Prostate gland (tissue), 2 donors: ENCODE results near the gene RGS7. TPM values are rescaled to one million over a fixed set of nuclear protein-coding genes. Genes with fewer than 3 reads are reported as not detected.

ENCODE experiments used
- DNase-seq: peaks from one replicate; pipeline ENCODE4 v3.0.0-alpha.2; 2019; ENCODE audit warnings: low spot score
- H3K27ac ChIP-seq, 2 donors: fragments of 200-600 bp; sonication (generic); 2 replicates each; pipeline ENCODE4 v1.5.1; 2017 to 2019
- H3K27me3 ChIP-seq: fragments of 200-600 bp; sonication (generic); replicated peaks from 2 replicates; pipeline ENCODE4 v1.5.1; 2019; ENCODE audit not compliant: insufficient read depth
- H3K36me3 ChIP-seq, 2 donors: fragments of 200-600 bp; sonication (generic); 1 replicate in 1 of 2; 2 replicates in 1 of 2; pipeline versions ENCODE4 v1.5.1 to v1.8.1; 2017 to 2019
- H3K4me1 ChIP-seq: fragments of 200-600 bp; sonication (generic); replicated peaks from 2 replicates; pipeline ENCODE4 v1.5.1; 2019
- H3K4me3 ChIP-seq, 2 donors: fragments of 200-600 bp; sonication (generic); 2 replicates each; pipeline ENCODE4 v1.5.1; 2017 to 2019
- H3K9me3 ChIP-seq: fragments of 200-600 bp; sonication (generic); 2 replicates; pipeline ENCODE4 v1.5.1; 2017
- POLR2A ChIP-seq: fragments of 450-650 bp; IDR thresholded peaks from one replicate; pipeline ENCODE4 v1.6.1; 2016; ENCODE audit warnings: antibody characterized with exemption, mild to moderate bottlenecking
- POLR2AphosphoS5 ChIP-seq: sonication (generic); formaldehyde crosslinking; IDR thresholded peaks from one replicate; pipeline ENCODE4 v1.6.1; 2017; ENCODE audit warnings: antibody characterized with exemption
- WGBS: methylation state at CpG from one replicate; pipeline ENCODE4 v1.1.5; 2018; 5-methylcytosine and 5-hydroxymethylcytosine counted together
- intact Hi-C: fragments of 100-400 bp; cut with DNase I; formaldehyde crosslinking; loops from one replicate; pipeline ENCODE4 v1.14.2; 2022
- total RNA-seq, 2 donors: library from RNA; depleted of rRNA; stranded (reverse); fragments of >200 nt; gene quantifications; one replicate each; pipeline ENCODE4 v1.1.0, GENCODE V29; 2016
- TF ChIP-seq, protein P1 (sequence below), 4 experiments: fragments of 200-600 bp in 2 of 4; fragments of 450-650 bp in 2 of 4; sonication (generic) in 2 of 4; IDR thresholded peaks; 1 replicate in 3 of 4; 2 replicates in 1 of 4; pipeline ENCODE4 v1.5.1; 2016 to 2019; ENCODE audit warnings: antibody characterized with exemption in 4 of 4, mild to moderate bottlenecking in 2 of 4, moderate library complexity in 2 of 4

Gene RGS7
- total RNA-seq, 2 donors from 2014 or later, result 0.32 to 1.3 TPM

DNA sequence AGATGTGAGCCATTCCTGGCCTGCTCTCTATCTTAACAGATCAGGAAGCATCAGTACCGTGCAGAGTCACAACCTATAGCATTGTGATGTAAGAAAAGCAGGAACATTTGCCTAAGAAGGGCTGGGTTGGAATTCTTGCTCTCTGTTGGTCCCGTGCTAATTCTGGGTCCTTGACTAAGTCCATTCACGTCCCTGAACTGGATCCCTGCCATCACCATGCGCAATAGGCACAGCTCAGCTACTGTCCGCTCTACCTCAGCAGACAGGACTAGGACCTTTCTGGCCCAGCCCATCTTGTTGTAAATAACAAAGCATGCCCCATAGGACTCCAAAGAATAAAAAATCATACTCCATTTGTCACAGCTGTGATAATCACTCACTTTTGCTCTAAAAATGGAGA, 175.0 kb downstream of the RGS7 start:
- 90% methylated on average over 5 of the region's 5 CpGs for WGBS

DNA sequence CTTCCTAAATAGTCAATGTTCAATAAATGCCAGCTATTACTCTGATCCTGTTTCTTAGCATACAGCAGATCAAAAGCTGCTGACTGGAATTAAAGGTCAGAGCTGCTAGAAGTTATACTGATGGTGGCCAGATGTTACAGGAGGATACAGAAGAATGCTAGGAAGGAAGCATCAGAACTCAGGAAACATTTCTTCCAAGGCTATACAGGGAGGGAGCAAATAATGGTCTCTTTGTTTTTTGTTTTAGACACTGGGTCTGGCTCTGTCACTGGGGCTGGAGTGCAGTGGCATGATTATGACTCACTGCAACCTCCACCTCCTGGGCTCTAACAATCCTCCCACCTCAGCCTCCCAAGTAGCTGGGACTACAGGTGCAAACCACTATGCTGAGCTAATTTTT, 175.5 kb downstream of the RGS7 start:
- Histone ChIP-seq H3K4me1 (no peaks in the 10 kb centered on the region), H3K27me3 (no peaks in the 10 kb centered on the region), H3K4me3 (no peak overlapping the region), H3K27ac (no peak overlapping the region), H3K9me3 (no peaks in the 10 kb centered on the region), H3K36me3 (no peaks in the 10 kb centered on the region)
- no peak for DNase-seq
- TF ChIP-seq, protein P1, sequence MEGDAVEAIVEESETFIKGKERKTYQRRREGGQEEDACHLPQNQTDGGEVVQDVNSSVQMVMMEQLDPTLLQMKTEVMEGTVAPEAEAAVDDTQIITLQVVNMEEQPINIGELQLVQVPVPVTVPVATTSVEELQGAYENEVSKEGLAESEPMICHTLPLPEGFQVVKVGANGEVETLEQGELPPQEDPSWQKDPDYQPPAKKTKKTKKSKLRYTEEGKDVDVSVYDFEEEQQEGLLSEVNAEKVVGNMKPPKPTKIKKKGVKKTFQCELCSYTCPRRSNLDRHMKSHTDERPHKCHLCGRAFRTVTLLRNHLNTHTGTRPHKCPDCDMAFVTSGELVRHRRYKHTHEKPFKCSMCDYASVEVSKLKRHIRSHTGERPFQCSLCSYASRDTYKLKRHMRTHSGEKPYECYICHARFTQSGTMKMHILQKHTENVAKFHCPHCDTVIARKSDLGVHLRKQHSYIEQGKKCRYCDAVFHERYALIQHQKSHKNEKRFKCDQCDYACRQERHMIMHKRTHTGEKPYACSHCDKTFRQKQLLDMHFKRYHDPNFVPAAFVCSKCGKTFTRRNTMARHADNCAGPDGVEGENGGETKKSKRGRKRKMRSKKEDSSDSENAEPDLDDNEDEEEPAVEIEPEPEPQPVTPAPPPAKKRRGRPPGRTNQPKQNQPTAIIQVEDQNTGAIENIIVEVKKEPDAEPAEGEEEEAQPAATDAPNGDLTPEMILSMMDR (IDR thresholded peaks at IDR 0.05), result no peak
- TF ChIP-seq POLR2A (no peak), POLR2AphosphoS5 (no peak)
- intact Hi-C loops, result no loop called here

More for the DNA sequence above, 175.0 kb downstream of the RGS7 start:
- H3K36me3 ChIP-seq, result no peaks in the 10 kb centered on the region
- no peaks in the 10 kb centered on the region for H3K27me3 ChIP-seq
- TF ChIP-seq, protein P1 (IDR thresholded peaks at IDR 0.05), result no peak
- no peak for TF ChIP-seq POLR2A
- TF ChIP-seq POLR2AphosphoS5, result no peak
- DNase-seq, result no peak
- no peak overlapping the region for H3K27ac ChIP-seq
- no peak overlapping the region for H3K4me3 ChIP-seq
- intact Hi-C loops, result no loop called here
- H3K9me3 ChIP-seq, result no peaks in the 10 kb centered on the region
- H3K4me1 ChIP-seq, result no peaks in the 10 kb centered on the region

DNA sequence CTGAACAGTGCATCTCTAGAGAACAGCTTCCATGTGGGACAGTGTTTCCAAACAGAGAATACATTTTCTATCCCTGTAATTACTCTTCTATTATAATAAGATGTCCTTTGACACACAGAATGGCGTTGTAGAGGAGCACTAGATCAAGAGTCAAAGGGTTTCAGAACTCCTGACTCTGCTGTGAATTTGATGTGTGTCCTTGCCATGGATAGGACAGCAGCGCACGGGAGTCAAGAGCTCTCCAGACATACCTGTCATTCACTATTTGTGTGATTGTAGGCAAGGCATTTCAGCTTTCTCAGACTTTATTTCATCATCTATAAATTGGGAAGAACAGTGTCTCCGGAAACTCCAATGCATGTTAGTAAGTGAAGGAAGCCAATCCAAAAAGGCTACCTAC, 176.4 kb downstream of the RGS7 start:
- no peaks in the 10 kb centered on the region for H3K27me3 ChIP-seq
- H3K36me3 ChIP-seq, result no peaks in the 10 kb centered on the region
- 80% methylated on average over 4 of the region's 4 CpGs for WGBS
- H3K4me1 ChIP-seq, result no peaks in the 10 kb centered on the region
- intact Hi-C loops, result no loop called here
- no peak overlapping the region for H3K4me3 ChIP-seq
- H3K27ac ChIP-seq, result no peak overlapping the region
- no peak for DNase-seq
- TF ChIP-seq POLR2A, result no peak
- no peak for TF ChIP-seq POLR2AphosphoS5
- TF ChIP-seq, protein P1 (IDR thresholded peaks at IDR 0.05), result no peak
- H3K9me3 ChIP-seq, result no peaks in the 10 kb centered on the region

- no peaks in the 10 kb centered on the region for H3K36me3 ChIP-seq
- H3K27ac ChIP-seq, result no peak overlapping the region
- TF ChIP-seq, protein P1 (IDR thresholded peaks at IDR 0.05), result no peak
- TF ChIP-seq POLR2A (no peak), POLR2AphosphoS5 (no peak)
- no peak overlapping the region for H3K4me3 ChIP-seq
- H3K4me1 ChIP-seq, result no peaks in the 10 kb centered on the region
- intact Hi-C loops, result no loop called here
- DNase-seq, result no peak
- 76% methylated on average over 1 of the region's 1 CpG for WGBS
- no peaks in the 10 kb centered on the region for H3K27me3 ChIP-seq
- H3K9me3 ChIP-seq, result no peaks in the 10 kb centered on the region
Observed at GRCh38 chr1:241177660-241178059, 179.3 kb downstream of the RGS7 start.

DNA sequence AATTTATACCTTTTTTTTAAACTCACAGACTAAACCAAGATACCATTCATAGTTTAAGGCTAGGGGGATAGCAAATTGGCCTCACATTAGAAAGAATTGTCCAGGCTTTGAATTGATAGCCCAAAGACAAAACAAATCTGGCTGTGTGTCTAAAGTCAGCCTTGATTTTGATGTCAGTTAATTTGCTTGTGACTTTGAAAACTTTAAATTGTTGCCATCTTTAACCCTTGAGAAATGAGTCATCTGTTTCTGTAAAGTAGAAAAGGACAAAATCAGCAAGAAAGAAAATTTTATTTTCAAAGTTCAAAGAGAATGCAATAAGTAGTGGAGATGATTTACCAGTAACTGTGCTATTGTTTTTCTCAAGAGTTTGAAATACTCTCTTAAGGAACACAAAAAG, 184.5 kb downstream of the RGS7 start:
- H3K36me3 ChIP-seq, result no peaks in the 10 kb centered on the region
- H3K9me3 ChIP-seq, result no peaks in the 10 kb centered on the region
- TF ChIP-seq POLR2AphosphoS5 (no peak), POLR2A (no peak)
- TF ChIP-seq, protein P1 (IDR thresholded peaks at IDR 0.05), result no peak
- no peak for DNase-seq
- no peaks in the 10 kb centered on the region for H3K27me3 ChIP-seq
- intact Hi-C loops, result no loop called here
- no peaks in the 10 kb centered on the region for H3K4me1 ChIP-seq
- no peak overlapping the region for H3K27ac ChIP-seq
- no peak overlapping the region for H3K4me3 ChIP-seq
